Measurements from ENCODE around the gene CECR2.

CECR2 gene

DNA sequence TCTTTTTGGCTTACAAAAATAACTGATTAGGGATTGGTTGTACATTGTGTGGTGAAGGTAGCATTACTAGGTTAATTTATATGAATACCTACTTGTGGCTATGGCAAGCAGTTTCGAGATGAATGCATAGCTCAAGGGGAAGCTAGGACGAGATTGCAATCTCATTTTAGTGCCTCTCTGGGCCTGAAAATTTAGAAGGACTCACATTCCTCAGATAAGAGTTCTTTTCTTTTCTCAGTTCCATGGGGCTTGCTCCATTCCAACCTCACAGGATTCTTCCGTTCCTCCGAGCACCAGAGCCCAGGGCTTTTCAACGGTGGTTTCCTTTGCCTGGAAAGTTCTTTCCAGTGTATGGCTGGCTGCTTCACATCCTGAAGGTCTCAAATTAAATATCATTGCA lies 82.1 kb downstream of the CECR2 start:
- no peak for DNase-seq (ENCODE audit: low read depth, low spot score)

DNA sequence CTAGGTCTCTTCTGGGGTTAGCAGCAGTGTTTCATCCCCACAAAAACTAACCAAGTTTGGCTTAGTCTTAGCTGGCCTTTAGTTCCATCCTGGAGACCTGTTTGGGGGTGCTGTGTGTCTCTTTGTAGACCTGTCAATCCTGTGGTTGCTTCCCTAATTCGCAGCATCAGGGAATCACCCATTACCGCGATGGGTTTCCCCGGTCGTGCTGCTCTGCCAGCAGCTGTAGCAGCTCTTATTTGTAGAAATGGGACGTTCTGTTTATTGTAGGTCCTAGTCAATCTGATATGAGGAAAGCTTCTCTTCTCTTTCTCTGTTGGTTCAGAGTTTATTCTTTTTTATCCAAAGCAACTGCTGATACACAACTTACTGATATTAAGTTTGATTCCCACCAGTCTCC lies 91.6 kb downstream of the CECR2 start:
- no peak for DNase-seq (ENCODE audit: low read depth, low spot score)

DNA sequence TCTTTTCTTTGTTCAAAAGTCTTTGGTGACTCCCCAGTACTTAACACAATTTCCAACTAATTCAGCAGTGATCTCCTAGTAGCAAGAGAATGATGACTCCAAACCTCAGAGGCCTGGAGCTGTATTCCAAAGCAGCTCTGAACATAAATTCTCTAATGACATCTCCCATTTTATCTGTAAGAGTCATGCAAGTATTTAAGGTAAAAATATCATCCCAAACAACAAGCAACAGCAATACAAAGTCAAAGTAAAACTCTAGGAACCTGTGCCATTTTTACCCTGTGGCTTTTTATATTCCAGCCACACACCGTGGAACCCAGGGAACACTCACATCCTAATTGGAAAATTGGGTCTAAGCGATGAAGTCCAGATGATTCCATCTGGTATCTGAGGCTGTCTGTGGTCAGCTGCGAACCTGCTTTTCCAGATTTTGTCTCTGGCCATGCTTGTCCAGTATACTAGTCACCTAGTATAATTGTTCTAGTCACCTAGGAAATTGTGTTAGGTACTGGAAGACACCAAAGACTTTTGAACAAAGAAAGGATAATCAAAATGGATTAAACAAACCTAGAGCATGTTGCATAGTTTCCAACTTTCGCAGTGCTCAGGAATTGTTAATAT lies 101.7 kb downstream of the CECR2 start:
- DNase-seq (ENCODE audit: low read depth, low spot score) = no peak

DNA sequence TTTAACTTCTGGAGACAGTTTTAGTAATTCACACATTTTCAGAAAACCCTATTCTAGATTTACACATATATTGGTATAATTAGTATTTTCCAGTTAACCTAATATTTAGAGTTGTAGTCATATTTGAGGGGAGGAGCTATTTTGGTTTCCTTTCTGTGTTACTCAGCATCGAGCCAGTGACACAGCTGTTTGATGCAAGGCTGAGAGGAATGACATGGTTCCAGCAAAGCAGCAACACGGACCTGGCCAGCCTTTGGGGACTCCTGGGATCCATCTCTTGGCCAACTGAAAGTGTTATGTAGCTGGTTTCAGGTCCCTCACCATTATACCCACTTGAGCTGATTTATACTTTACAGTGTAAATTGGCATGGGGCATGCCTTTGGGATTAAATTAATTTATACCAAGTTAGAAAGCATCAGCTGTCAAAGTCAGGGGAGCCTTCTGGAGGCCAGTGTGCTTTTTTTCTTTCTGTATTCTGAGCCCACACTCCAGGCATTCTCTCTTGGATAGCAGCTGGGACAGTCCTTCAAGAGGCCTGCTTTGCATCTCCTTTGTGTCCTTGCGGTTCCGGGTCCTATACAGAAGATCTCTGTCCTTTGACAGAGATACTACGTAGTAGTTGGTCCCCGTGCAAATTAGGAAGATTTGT lies 102.8 kb downstream of the CECR2 start:
- no peak for DNase-seq (ENCODE audit: low read depth, low spot score)

DNA sequence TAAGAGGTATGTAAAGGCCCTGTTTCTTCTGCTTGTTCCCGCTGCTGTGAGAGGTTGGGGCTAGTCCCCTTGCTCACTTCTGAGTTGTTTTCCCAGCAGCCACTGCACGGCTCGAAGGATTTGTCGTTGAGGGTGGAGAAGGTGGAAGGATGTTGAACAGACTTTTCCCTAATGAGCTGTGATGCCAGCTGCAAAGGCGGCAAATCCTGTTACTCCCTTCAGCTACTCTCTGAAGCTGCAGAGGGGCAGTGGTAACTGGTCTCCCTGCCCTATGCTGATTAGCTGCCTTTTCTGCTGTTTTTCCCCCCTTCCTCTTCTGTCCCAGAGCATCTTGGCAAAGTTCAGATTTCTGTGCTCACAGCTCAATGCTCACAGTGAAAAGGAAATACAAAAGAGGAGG lies 103.7 kb downstream of the CECR2 start:
- peak; percentile 41 for DNase-seq (ENCODE audit: low read depth, low spot score)

DNA sequence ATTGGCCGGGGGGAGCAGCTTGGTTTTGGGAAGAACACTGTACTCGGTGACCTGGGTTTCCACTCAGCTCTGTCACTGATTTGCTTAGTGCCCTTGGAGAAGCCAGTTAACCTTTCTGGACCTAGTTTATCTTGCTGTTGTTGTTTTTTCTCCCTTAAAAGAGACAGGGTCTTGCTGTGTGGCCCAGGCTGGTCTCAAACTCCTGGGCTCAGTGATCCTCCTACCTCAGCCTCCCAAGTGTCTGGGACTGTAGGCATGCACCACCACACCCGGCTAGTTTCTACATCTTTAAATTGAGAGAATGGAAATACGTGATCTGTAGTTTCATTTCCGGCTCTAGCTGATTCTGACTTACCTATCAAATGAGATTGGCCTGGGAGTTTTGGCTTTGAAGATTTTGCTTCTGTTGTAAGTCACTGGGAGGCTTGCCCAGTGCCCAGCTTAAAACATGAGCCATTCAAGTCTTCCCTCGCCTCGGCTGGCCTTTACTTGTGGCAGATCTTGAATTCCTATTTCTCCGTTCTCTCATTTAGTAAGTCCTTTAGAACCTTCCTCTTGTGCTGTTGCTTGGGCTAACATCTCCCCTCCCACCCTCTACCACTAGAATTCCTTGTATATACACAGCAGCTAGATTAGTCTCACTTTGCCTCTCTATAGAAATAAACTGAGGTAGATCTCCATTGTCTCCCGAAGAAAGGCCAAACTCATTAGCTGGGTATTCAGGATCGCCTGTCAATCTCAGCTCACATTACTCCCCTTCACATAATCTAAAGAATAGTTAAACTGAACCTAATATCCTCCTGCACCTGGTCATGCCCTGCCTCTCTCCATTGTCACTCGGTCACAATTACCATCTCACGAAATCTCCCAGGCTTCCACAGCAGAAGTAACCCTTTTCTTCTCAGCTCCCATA lies 106.3 kb downstream of the CECR2 start:
- no peak for DNase-seq (ENCODE audit: low read depth, low spot score)

DNA sequence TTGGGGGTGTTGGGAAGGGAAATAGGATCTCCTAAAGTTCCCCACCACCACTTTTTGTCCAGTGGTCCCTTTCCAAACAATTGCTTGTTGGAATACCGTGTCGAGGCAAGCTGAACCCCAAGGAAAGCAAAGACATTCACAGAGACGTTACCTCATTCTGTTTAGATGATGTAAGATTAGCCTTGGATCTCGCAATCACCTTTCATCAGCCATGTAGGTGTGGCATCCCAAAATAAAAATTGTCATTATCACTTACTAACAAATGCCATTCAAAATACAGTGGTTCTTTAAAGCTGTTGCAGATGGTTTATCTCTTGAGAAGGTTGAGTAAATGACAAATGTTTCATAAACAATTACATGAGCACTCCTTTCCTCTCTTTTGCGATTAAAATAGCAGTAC lies 107.6 kb downstream of the CECR2 start:
- no peak for DNase-seq (ENCODE audit: low read depth, low spot score)

DNA sequence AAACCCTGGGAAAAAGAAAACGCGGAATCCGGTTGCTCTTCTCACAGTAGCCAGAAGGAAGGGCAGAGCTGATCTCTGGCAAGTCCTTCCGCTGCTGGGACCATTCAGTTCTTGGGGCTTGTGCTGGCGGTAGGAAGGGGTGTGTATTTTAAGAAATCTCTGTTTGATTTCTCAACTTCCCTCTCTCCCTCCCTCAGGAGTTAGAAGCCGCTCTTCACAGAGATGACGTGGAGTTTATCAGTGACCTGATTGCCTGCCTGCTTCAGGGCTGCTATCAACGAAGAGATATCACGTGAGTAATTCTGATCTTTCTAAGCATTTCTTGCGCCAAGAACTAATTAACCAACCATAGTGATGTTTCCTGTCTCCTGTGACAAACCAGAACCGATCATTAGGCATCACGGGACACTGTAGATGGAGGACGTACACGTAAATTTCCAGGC lies 108.2 kb downstream of the CECR2 start:
- DNase-seq (ENCODE audit: low read depth, low spot score) = no peak

DNA sequence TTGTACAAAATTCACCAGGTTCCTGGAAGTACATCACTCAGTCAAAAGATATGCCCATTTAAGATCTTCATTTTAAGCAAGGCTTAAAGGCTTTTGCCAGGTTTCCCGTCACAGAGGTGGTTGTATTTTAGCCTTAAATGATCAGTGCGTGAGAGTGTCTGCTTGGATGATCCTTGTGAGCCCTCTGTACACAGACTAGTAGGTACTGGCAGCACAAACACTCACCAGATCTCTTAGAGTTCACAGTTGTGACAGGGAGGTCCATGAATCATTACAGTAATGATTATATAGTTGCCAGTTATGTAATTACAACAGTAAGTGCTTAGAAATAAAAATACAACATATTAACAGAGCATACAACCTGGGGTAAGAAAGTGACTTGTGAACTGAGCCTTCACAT lies 109.9 kb downstream of the CECR2 start:
- DNase-seq (ENCODE audit: low read depth, low spot score) = no peak

DNA sequence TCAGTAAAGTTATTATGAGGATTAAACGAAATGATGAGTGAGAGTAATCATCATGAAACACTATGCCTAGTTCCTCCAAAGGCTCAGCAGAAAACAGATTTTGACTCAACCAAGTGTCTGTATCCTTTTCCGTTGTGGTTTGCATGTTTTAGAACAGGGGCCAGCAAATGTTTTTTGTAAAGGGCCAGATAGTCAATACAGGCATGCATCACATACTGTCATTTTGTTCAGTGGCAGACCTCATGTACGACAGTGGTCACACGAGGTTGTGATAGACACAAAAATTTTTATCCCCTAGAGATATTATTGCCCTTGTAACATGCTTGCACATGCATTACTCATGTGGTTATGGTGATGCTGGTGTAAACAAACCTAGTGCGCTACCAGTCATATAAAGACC lies 112.2 kb downstream of the CECR2 start:
- no peak for DNase-seq (ENCODE audit: low read depth, low spot score)

DNA sequence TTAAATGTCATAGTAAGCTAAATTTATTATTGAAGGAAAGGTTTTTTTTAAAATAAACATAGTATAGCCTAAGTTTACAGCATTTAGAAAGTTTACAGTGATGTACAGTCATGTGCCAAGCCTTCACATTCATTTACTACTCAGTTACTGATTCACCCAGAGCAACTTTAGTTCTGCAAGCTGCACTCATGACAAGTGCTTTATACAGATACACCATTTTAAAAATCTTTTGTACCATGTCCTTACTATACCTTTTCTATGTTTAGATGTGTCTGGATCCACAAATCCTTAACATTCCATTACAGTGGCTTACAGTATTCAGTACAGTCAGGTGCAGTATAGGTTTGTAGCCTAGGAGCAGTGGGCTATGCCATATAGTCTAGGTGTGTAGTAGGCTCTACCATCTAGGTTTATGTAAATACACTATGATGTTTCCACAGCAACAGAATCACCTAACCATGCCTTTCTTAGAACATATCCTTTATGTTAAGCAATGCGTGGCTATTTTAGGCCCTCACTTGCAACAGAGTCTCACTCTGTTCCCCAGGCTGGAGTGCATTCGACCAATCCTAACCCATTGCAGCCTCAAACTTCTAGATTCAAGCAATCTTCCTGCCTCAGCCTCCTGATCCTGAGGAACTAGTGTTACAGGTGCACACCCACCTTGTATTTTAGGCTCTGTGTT lies 114.6 kb downstream of the CECR2 start:
- no peak for DNase-seq (ENCODE audit: low read depth, low spot score)

DNA sequence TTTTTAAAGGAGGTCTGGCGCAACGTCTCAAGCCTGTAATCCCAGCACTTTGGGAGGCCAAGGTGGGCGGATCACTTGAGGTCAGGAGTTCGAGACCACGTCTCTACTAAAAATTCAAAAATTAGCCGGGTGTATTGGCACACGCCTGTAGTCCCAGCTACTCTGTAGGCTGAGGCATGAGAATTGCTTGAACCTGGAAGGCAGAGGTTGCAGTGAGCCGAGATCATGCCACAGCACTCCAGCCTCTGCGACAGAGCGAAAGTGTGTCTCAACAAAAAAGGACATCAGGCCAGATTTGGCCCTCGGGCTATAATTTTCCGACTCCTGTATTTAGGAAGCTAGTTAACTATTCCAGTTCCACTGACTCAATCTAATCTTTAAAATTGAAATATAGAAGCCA lies 115.3 kb downstream of the CECR2 start:
- no peak for DNase-seq (ENCODE audit: low read depth, low spot score)

DNA sequence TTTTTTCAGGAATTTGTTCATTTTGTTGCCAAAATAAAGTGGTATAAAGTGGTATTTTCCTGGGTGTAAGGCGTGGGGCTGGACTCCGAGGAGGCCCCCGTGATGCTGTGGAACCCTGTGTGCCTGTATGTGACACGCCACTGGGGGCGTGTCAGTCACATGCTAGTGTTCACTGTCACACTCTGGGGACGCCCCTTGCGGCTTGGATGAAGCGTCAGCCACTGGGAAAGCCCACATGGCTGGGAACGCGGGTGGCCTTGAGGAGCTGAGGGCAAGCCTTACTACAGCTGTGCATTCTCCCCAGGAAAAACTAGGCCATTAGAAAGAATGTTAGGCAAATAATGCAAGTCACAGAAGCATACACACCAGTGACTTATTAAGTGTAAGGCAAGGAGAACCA lies 117.1 kb downstream of the CECR2 start:
- no peak for DNase-seq (ENCODE audit: low read depth, low spot score)

DNA sequence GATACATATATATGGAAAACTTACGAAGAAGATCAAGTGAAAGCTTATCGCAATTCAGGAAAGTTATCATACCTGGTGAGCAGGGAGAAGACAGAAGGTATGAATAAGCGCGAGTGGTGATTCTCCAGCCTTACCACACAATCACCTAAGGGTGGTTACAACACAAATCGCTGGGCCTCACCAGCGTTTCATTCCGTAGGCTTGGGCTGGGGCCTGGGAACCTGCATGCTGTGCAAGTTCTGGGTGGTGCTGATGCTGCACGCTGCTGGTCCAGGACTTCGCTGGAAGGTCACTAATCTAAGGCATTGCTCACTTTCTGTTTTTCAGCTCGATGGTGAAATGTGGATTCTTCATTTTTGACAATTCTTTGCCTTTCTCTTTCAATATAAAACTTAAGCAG lies 117.5 kb downstream of the CECR2 start:
- DNase-seq (ENCODE audit: low read depth, low spot score) = no peak

DNA sequence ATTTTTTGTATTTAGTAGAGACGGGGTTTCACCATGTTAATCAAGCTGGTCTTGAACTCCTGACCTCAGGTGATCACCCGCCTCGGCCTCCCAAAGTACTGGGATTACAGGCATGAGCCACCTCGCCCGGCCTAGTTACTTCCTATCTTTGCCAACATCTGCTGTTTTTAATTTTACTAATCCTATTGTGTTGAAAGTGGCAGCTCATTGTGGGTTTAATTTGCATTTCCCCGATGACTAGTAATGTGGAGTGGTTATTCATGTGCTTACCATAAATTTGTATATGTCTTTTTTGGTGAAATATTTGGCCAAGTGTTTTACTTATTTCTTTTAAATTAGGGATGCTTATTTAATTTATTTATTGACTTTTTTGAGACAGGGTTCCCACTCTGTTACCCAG lies 119.8 kb downstream of the CECR2 start:
- no peak for DNase-seq (ENCODE audit: low read depth, low spot score)

DNA sequence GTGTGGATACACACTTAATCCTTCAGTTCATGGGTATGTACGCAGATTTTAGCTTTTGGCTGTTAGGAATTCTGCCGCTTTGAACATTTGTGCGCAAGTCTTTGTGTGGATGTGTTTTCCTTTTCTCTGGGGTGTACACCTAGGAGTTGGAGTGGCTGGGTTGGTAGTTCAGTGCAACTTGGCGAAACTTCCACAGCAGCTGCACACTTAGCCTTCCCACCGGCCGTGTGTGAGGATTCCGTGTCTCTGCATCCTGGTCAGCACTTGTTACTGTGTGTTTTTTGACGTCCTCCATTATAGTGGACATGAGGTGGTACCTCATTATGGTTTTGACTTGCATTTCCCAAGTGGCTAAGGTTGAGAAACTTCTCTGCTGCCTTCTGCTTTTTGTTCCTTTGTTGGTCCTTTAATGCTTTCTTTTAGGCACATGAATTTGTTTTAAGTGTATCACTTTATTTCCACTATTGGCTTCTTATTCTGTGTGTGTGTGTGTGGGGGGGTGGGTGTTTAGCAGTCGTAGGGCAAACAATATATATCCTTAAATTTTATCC lies 121.9 kb downstream of the CECR2 start:
- DNase-seq (ENCODE audit: low read depth, low spot score) = no peak

DNA sequence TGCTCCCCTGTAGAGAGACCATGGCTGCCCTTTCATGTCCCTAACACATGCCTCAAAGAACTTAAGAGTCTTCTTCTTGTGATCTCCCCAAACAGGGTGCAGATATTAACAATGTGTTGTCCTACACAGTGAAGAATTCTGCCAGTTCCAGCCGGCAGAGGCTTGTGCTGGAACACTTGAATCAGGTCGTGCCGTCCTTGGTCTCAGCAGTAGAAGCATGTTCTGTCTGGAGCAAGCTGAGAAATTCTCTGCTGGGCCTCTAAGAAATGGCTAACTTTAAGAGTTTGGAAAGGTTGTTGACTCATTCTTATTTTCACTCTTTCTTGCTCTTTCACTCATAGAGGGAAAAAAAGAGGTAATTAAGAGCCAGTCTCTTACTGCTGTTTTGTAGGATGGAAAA lies 123.0 kb downstream of the CECR2 start:
- DNase-seq (ENCODE audit: low read depth, low spot score) = no peak

DNA sequence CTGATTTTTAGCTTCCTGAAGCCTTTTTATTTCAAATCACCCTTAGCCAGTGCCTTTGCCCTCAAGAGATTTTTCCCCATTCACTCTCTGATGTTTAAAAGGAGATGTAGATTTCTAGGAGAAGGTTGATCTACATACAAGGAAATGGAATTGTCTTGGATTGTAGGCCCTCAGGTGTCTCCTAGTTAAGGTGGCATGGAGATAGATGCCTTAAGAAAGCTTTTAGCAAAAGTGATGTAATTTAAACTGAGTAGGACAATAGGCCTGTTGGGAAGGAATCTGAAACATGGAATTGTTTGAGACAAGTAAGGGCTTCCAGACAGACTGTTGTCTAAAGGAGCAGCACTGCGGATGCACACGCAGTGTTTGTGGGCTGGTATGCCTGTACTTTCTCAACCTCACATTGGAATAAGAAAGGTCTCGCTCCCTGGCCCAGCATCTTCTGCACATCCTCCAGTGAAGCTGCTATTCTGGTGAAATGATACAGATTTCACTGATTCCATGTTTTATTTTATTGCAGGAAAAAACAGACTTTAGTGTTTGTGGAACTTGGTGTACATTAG lies 124.2 kb downstream of the CECR2 start:
- DNase-seq (ENCODE audit: low read depth, low spot score) = no peak

DNA sequence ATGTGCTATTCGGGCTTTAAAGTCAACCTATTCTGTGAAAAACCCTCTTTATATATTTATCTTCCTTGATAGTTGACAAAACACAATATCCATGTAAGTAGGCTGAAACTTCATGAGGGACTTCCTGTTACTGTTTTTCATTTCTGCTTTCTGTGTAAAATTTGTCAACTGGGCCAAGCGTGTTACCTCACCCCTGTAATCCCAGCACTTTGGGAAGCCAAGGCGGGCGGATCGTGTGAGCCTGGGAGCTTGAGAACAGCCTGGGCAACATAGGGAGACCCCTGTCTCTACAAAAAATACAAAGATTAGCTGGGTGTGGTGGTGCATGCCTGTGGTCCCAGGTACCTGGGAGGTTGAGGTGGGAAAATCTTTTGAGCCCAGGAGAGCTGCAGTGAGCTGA lies 127.6 kb downstream of the CECR2 start:
- no peak for DNase-seq (ENCODE audit: low read depth, low spot score)

DNA sequence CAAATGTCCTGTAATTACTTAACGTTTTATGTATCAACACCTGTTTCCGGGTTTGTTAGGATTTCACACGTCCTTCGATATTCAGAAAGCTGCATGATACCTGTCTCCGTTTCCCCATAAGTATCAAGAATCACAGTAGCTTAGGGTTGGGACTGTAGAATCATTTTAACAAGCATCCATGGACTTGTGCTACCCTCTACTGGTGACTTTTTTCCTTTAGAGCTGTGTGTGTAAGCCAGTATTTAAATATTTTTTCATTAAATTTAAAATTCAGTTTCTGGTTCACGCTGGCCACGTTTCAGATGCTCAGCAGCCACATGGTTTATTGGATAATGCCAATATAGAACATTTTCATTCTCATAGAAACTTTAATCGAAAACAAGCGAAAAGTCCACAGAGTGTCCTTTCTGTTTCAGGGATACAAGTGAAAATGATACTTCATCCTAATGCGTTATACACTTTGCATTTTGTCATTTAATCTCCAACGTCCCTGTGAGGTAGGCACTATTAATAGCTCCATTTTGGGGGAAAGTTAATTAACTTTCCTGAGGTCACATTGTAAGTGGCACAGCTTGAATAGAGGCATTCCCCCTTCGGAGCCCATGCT lies 132.5 kb downstream of the CECR2 start:
- peak; percentile 79 for DNase-seq (ENCODE audit: low read depth, low spot score)

DNA sequence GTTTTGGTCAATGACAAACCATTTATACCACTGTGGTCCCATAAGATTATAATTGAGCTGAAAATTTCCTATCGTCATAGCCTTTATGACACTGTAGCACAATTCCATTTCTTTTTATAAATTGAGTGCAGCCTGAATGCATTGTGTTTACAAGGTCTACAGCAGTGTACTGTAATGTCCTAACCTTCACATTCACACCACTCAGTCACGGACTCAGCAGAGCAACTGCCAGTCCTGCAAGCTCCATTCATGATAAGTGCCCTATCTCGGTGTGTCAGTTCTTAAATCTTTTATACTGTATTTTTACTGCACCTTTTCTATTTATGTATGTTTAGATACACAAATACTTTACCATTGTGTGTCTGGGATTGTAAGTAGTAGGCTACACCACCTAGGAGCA lies 138.8 kb downstream of the CECR2 start:
- DNase-seq (ENCODE audit: low read depth, low spot score) = no peak
